HG03571 (cell line): ENCODE data around the gene GIMAP4.
"Not testable (repeated sequence)": the region's sequence is repeated elsewhere in the genome, so short reads cannot be mapped to it uniquely, and the experiment has no call there.

ENCODE experiments used
- ATAC-seq: cut with Tn5 transposase; IDR thresholded peaks from one replicate; pipeline ENCODE4 v1.9.1; 2021; ENCODE audit not compliant: unreplicated experiment

Gene GIMAP4

GRCh38 chr7:150579979-150580637, 12.9 kb downstream of the GIMAP4 start:
- ATAC-seq = not testable (repeated sequence)

DNA sequence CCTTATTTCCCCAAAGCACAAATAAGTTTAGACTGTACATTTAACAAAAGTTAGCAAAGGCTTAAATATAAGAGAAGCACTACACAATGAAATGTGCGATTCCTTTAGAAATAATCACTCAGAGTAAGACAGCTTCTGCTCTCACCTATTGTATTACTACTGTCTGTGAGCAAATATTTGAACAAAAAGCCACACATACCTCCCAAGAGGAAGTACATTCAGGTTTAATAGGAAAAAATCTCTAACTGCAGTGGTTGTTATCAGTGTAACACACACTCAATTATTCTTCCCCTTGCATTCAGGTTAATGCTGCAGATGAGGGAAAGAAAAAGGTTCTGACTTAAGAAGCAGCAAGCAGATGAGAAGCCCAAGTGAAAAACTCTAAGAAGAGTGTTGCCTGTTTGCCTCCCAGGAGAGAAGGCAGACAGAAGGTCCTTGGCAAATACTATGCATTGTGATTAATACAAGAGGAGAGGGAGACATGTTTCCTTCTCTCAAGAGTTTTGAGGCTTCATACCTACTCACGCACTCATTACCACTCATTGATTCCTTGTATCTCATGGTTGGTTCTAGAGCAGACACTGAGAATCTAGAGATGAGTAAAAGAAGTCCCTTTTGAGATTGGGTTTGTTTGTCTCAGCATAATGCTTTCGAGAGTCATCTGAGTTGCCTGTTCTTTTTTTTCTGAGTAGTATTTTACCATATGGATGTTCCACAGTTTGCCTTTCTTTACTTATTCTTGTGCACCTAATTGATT, 13.6 kb downstream of the GIMAP4 start:
- ATAC-seq = no peak

DNA sequence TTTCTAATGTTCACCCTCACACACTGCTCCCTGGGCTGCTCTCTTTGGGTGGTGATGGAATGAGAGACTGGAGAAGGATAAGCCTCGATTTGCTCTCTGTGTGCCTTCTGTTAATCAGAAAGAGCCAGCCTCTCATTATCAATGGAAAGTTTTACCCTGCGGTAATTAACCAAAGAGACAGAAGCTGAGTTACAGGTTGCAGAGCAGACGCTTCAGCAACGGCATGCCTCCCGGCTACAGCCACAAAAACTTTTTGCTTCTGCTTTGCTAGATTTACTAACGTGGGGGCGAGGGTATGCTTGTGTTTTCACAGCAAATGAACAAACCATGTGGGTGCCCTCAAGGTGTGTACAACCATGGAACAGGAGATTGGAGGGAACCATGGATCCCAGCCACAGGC, 18.0 kb downstream of the GIMAP4 start:
- ATAC-seq = no peak

GRCh38 chr7:150586068-150586784, 19.0 kb downstream of the GIMAP4 start:
- ATAC-seq = no peak

DNA sequence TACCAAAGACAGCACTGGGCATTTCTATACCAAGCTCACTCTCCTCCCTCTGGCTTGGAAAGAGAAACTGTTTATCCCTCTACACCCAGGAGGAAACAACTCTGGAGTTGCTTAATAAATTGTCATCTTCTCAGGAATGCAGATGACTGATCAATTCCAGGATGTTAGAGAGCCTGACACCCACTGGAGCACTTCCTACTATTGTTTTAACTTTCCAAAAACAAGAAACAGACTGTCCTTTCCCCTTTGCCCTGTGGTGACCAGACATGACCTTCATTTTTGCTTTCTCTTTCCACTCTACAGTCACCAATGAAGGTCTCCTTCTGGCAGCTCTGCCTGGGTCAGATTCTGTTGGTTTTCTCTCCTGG, 19.6 kb downstream of the GIMAP4 start:
- ATAC-seq = no peak

- no peak for ATAC-seq
Measured at GRCh38 chr7:150587551-150587950, 20.4 kb downstream of the GIMAP4 start.

DNA sequence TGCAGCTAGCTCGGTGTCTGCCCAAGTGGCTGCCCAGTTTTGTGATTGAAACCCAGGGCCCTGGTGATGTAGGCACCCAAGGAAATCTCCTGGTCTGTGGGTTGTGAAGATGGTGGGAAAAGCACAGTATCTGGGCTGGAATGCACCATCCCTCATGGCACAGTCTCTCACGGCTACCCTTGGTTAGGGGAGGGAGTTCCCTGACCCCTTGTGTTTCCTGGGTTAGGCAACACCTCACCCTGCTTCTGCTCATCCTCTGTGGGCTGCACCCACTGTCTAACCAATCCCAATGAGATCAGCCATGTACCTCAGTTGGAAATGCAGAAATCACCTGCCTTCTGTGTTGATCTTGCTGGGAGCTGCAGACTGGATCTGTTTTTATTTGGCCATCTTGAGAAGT, 27.6 kb downstream of the GIMAP4 start:
- ATAC-seq = no peak

DNA sequence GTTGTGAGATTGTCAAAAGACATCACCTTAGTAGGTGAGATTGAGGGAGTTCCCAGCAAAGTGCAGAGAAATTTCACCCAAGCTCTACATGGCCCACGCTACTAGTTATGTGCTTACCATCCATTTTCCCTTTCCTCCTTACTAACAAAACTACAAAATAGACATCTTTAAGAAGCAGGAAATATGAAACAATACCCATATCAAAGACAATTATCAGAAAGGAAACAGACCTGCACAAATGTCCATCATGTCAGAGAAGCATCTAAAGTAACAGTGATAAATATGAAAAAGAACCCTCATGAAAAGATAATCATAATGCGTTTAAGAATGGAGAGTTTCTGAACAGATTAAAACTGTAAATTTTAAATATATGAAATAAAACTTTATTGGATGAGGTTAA, 28.2 kb downstream of the GIMAP4 start:
- ATAC-seq = no peak

DNA sequence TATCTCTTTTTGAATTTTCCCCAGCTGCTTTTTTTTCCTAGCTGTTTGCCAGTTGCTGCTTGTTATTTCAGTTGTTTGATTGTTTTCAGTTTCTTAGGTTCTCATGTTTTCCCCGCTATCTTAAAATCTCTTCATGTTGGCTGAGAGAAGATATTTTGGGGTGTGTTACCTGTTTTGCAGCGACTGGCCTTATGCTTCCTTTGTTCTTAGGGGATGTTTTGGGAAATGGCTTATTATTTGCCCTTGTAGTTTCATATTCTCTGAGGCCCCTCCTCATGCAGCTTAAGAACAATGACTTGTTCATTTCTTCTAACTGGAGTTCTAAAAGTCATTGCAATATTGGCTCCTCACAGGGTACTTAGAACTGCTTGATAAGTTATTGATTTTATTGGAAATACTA, 36.4 kb downstream of the GIMAP4 start:
- ATAC-seq = not testable (repeated sequence)

DNA sequence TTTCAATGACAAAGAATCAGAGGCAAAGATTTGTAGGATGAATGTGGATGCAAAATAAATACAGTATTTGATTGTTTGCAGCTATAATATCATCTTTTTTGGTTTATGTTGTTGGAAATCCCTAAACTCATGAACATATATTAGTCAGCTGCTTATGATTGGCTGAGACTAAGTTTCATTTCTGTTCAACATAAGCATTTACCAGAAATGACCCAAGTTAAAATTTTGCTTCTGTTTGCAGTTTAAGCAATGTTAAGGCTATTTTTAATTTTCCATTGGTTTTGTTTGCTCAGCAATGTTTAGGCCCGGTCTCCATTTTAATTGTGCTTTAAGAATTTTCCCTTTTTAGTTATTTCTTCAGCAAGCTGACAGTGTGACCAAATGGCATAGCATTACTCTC, 43.0 kb downstream of the GIMAP4 start:
- ATAC-seq = no peak

DNA sequence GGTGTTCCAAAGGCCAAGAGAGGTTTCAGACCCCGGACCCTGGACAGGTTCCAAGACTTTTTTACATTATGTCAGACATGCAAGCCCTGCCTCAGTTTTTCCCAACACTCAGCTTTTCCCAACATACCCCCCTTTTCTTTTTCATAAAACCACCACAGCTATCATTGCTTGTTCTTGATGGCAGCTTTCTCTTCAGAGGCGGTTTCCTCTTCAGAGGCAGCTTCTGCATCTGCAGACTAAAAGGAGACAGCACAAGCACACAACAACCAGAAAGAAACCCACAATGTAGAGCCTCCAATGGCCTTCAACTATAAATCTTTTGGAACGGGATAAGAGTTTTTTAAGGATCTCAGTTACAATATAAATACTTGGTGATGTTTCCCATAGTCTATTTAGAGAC, 45.7 kb downstream of the GIMAP4 start:
- ATAC-seq = no peak

DNA sequence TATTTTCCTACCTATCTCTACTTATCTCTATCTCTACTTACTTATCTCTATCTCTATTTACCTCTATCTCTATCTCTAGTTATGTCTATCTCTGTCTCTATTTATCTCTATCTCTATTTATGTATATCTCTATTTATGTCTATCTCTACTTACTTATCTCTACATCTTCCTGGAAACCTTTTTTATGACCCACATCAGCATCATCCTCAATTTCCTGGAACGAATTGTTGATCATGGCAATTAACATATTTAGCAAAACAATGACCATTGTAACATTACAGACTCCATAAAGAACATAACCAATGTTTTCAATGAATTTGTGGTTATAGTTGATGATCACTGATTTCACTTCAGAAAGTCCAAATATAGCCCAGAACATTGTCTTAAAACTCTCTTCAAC, 46.7 kb downstream of the GIMAP4 start:
- no peak for ATAC-seq

DNA sequence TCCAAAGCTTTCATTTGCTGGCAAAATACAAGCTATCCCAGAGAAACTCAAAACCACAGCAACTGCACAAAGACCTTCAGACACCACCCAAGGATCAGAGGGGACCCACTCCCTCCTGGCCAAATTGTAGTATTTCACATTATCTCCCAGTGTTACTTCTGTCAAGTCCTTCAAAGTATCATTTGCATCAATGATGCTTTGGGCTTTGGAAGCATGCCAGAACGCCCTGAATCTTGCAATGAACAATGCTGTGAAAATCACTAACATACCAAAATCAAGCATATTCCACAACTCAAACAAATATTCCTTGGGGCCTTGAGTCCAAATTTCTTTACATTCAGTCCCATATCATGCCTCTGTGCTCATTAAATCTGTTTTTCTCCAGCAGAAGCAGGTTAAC, 47.2 kb downstream of the GIMAP4 start:
- ATAC-seq = not testable (repeated sequence)

- ATAC-seq = not testable (repeated sequence)
Measured at GRCh38 chr7:150615221-150615755, 48.1 kb downstream of the GIMAP4 start.

DNA sequence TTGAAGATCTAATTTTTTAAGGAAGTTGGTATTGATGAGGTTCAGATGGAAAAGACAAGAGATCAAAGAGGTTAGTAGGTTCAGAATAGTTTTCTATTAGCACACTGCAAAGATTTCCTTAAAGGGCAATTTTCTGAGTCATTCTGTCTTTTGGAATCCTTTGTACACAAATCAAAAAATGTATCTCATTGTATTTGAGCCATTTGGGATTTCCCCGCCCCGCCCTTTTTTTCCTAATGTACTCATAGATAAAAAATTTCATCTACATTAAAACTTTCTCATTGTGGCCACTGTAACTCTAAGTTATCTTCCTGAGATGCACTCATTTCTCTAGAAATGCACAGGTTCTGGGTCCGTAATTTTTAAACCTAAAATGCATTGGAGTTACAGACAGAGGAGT, 52.9 kb downstream of the GIMAP4 start:
- ATAC-seq = no peak

DNA sequence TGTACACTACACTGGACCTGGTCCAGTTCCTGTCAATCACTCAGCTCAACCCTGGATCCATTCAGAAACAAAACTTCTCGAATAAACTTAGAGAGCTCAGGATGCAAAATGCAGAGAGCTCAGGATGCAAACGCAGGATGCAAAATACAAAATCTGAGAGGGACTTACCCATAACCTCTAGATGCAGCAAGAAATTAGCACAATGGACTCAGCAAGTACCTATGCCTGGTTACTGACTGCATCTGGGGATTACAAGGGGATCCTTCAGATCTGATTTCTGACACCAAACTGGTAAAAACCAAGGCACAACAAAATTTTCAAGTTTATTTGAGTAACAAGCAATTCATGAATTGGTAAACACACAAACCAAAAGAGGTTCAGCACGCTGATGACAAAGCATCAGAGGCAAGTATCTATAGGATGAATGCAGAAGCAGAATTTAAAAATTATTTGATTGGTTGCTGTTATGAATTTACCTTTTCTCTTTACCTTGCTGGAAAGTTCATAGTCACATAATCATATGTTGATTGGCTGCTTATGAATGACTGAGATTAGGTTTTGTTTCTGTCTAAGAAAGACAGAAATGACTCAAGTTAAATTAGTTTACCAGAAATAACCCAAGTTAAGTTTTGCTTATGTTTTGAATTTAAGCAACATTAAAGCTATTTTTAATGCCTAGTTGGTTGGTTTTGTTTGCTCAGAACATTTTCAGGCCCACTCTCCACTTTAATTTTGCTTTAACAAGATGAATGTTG, 53.6 kb downstream of the GIMAP4 start:
- ATAC-seq = no peak

- ATAC-seq = no peak
Measured at GRCh38 chr7:150621376-150621775, 54.2 kb downstream of the GIMAP4 start.
